H1 (cell line): ENCODE results near the gene SLC11A1. TPM values are rescaled to one million over a fixed set of nuclear protein-coding genes. Genes with fewer than 3 reads are reported as not detected.

ENCODE experiments used
- CTCF ChIA-PET: fragments of 300-600 bp; sonication (Branson Sonifier 250); formaldehyde crosslinking; loops from one replicate; lab custom pipeline; 2021; ENCODE audit not compliant: partially characterized antibody; lab: Charles Lee
- POLR2A ChIA-PET: fragments of 300-600 bp; sonication (Branson Sonifier 250); formaldehyde crosslinking; loops from one replicate; lab custom pipeline; 2021; ENCODE audit warnings: inconsistent platforms; ENCODE audit not compliant: partially characterized antibody; lab: Charles Lee
- DNase-seq, 2 experiments: peaks; one replicate each; pipeline versions ENCODE4 v3.0.0 to v3.0.0-alpha.2; 2010 to 2022; ENCODE audit warnings: low spot score in 2 of 2, low read depth in 1 of 2, mixed read lengths in 1 of 2
- FAIRE-seq: peaks from 2 replicates; lab custom pipeline; 2011; peaks lifted over from hg19 to GRCh38; lab: Jason Lieb, UNC
- H2AFZ ChIP-seq: 2 replicates; pipeline ENCODE4 v1.8.1; 2012; ENCODE audit warnings: low read length, inconsistent platforms
- H2AK5ac ChIP-seq: 2 replicates; pipeline ENCODE4 v1.6.1; 2013; ENCODE audit warnings: low read depth, low read length
- H2BK120ac ChIP-seq: replicated peaks from 2 replicates; pipeline ENCODE3; 2013; ENCODE audit warnings: low read depth, low read length, inconsistent platforms
- H2BK12ac ChIP-seq: 2 replicates; pipeline ENCODE4 v1.6.1; 2013; ENCODE audit warnings: low read depth, low read length
- H2BK15ac ChIP-seq: 2 replicates; pipeline ENCODE4 v1.6.1; 2013; ENCODE audit warnings: low read length
- H2BK20ac ChIP-seq: 2 replicates; pipeline ENCODE4 v1.6.1; 2013; ENCODE audit warnings: low read length
- H2BK5ac ChIP-seq: 2 replicates; pipeline ENCODE4 v1.6.1; 2013; ENCODE audit warnings: low read depth, low read length
- H3K14ac ChIP-seq: 2 replicates; pipeline ENCODE4 v1.6.1; 2013; ENCODE audit warnings: inconsistent platforms; ENCODE audit not compliant: insufficient read length
- H3K18ac ChIP-seq: 2 replicates; pipeline ENCODE4 v1.6.1; 2013; ENCODE audit warnings: low read length; ENCODE audit errors: extremely low read depth
- H3K23ac ChIP-seq: 2 replicates; pipeline ENCODE4 v1.6.1; 2013; ENCODE audit warnings: inconsistent platforms; ENCODE audit not compliant: insufficient read length
- H3K23me2 ChIP-seq: 2 replicates; pipeline ENCODE4 v1.6.1; 2013; ENCODE audit warnings: low read depth, low read length
- H3K27ac ChIP-seq: 2 replicates; pipeline ENCODE4 v1.6.1; 2011; ENCODE audit warnings: low read depth, low read length, inconsistent platforms
- H3K27me3 ChIP-seq, 4 experiments: replicated peaks in 1 of 4; 1 replicate in 1 of 4; 2 replicates in 3 of 4; pipeline versions ENCODE4 v1.6.1 to v1.8.1; 2011 to 2013; ENCODE audit warnings: low read length in 3 of 4, mild to moderate bottlenecking in 3 of 4, inconsistent platforms in 2 of 4, mixed read lengths in 2 of 4, moderate library complexity in 1 of 4; ENCODE audit not compliant: control insufficient read depth in 3 of 4, insufficient read depth in 3 of 4; ENCODE audit errors: extremely low read depth in 1 of 4
- H3K36me3 ChIP-seq, 4 experiments: 2 replicates each; pipeline versions ENCODE4 v1.6.1 to v1.8.1; 2011 to 2013; ENCODE audit warnings: mild to moderate bottlenecking in 4 of 4, low read length in 3 of 4, moderate library complexity in 2 of 4, control low read depth in 1 of 4, inconsistent platforms in 1 of 4; ENCODE audit not compliant: insufficient read depth in 4 of 4, control insufficient read depth in 2 of 4
- H3K4ac ChIP-seq: replicated peaks from 2 replicates; pipeline ENCODE3; 2013; ENCODE audit warnings: low read length, low read depth, mixed read lengths, inconsistent platforms; ENCODE audit not compliant: insufficient read length
- H3K4me1 ChIP-seq, 4 experiments: replicated peaks in 1 of 4; 1 replicate in 1 of 4; 2 replicates in 3 of 4; pipeline versions ENCODE4 v1.6.1 to v1.8.1; 2011 to 2013; ENCODE audit warnings: low read length in 3 of 4, inconsistent platforms in 2 of 4, mixed read lengths in 1 of 4; ENCODE audit not compliant: insufficient read depth in 4 of 4, control insufficient read depth in 3 of 4
- H3K4me2 ChIP-seq, 2 experiments: 2 replicates each; pipeline versions ENCODE4 v1.6.1 to v1.8.1; 2011 to 2013; ENCODE audit warnings: low read depth in 2 of 2, low read length in 2 of 2, control low read depth in 1 of 2, inconsistent platforms in 1 of 2, mild to moderate bottlenecking in 1 of 2; ENCODE audit not compliant: insufficient read depth in 1 of 2
- H3K4me3 ChIP-seq, 4 experiments: fragments of 200-600, 300-600 bp in 1 of 4; sonication (generic), shearing (Covaris generic), sonication (Bioruptor Twin) in 1 of 4; 2 replicates each; pipeline versions ENCODE4 v1.5.1 to v1.8.1; 2011 to 2016; ENCODE audit warnings: low read length in 4 of 4, low read depth in 3 of 4, control low read depth in 2 of 4, inconsistent platforms in 2 of 4, mild to moderate bottlenecking in 2 of 4, mixed read lengths in 1 of 4, moderate library complexity in 1 of 4; ENCODE audit not compliant: insufficient read depth in 2 of 4; ENCODE audit errors: extremely low read depth in 1 of 4
- H3K56ac ChIP-seq: replicated peaks from 2 replicates; pipeline ENCODE3; 2013; ENCODE audit warnings: low read depth, mild to moderate bottlenecking, mixed read lengths, low read length, inconsistent platforms; ENCODE audit not compliant: insufficient read length
- H3K79me1 ChIP-seq: 2 replicates; pipeline ENCODE4 v1.6.1; 2013; ENCODE audit warnings: low read depth, low read length, control low read depth
- H3K79me2 ChIP-seq, 2 experiments: 2 replicates each; pipeline versions ENCODE4 v1.6.1 to v1.8.1; 2012 to 2013; ENCODE audit warnings: low read length in 2 of 2, mild to moderate bottlenecking in 2 of 2, inconsistent platforms in 1 of 2; ENCODE audit not compliant: insufficient read depth in 2 of 2, control insufficient read depth in 1 of 2
- H3K9ac ChIP-seq, 4 experiments: replicated peaks in 1 of 4; 1 replicate in 1 of 4; 2 replicates in 3 of 4; pipeline versions ENCODE4 v1.6.1 to v1.8.1; 2011 to 2013; ENCODE audit warnings: low read depth in 3 of 4, low read length in 3 of 4, control low read depth in 2 of 4, mild to moderate bottlenecking in 2 of 4, moderate library complexity in 2 of 4, inconsistent platforms in 1 of 4; ENCODE audit errors: extremely low read depth in 1 of 4
- H3K9me3 ChIP-seq, 2 experiments: 2 replicates each; pipeline versions ENCODE4 v1.6.1 to v1.8.1; 2012 to 2013; ENCODE audit warnings: mild to moderate bottlenecking in 2 of 2, moderate library complexity in 2 of 2, control low read depth in 1 of 2, inconsistent platforms in 1 of 2, low read depth in 1 of 2, low read length in 1 of 2, mixed read lengths in 1 of 2; ENCODE audit not compliant: insufficient read depth in 2 of 2
- H4K20me1 ChIP-seq, 2 experiments: replicated peaks in 1 of 2; 2 replicates each; pipeline versions ENCODE3 to v1.8.1; 2011 to 2013; ENCODE audit warnings: inconsistent platforms in 2 of 2, low read length in 2 of 2, mild to moderate bottlenecking in 1 of 2; ENCODE audit not compliant: insufficient read depth in 2 of 2, control insufficient read depth in 1 of 2
- H4K5ac ChIP-seq: 2 replicates; pipeline ENCODE4 v1.6.1; 2013; ENCODE audit warnings: low read length, low read depth, mixed read lengths, inconsistent platforms; ENCODE audit not compliant: insufficient read length
- H4K8ac ChIP-seq: 2 replicates; pipeline ENCODE4 v1.8.0; 2013; ENCODE audit warnings: mild to moderate bottlenecking, moderate library complexity, low read length, inconsistent platforms; ENCODE audit not compliant: insufficient read depth; ENCODE audit errors: extremely low read depth
- H4K91ac ChIP-seq: replicated peaks from 2 replicates; pipeline ENCODE3; 2013; ENCODE audit warnings: low read length, mixed read lengths, inconsistent platforms; ENCODE audit not compliant: insufficient read length
- ASH2L ChIP-seq: fragments of 200-600, 300-600 bp; sonication (generic); IDR thresholded peaks from one replicate; pipeline ENCODE4 v1.7.1; 2017; ENCODE audit warnings: low read length
- CBX8 ChIP-seq: fragments of 300-800, 300-1000 bp; sonication (generic); IDR thresholded peaks from 2 replicates; pipeline ENCODE4 v1.7.1; 2016; ENCODE audit warnings: low read depth, low read length, borderline replicate concordance
- JUN ChIP-seq: IDR thresholded peaks from 2 replicates; pipeline ENCODE4 v1.6.1; 2011; ENCODE audit warnings: low read depth, mild to moderate bottlenecking, improper control_type of control experiment, low read length
- POLR2A ChIP-seq, 2 experiments: IDR thresholded peaks; 1 replicate in 1 of 2; 2 replicates in 1 of 2; pipeline ENCODE4 v1.6.1; 2011; ENCODE audit warnings: low read depth in 2 of 2, low read length in 2 of 2, mild to moderate bottlenecking in 2 of 2; ENCODE audit errors: control extremely low read depth in 1 of 2
- SAP30 ChIP-seq: fragments of 300-600 bp; sonication (generic); IDR thresholded peaks from 2 replicates; pipeline ENCODE4 v1.7.1; 2012; ENCODE audit warnings: low read length, moderate library complexity, mild to moderate bottlenecking, inconsistent platforms; ENCODE audit not compliant: insufficient read depth, insufficient replicate concordance
- WGBS, 2 experiments: shearing (Covaris generic) in 1 of 2; methylation state at CpG; one replicate each; pipeline versions ENCODE4 v1.1.6 to v1.1.7; 2013 to 2015; ENCODE audit warnings: low lambda C conversion rate in 2 of 2, mixed read lengths in 2 of 2, inconsistent platforms in 1 of 2, low coverage in 1 of 2, missing lambda C conversion rate in 1 of 2; ENCODE audit not compliant: insufficient replicate concordance in 2 of 2, insufficient coverage in 1 of 2, insufficient read length in 1 of 2; ENCODE audit errors: extremely low coverage in 1 of 2, missing lambda C conversion rate in 1 of 2; 5-methylcytosine and 5-hydroxymethylcytosine counted together
- polyA plus RNA-seq, 7 experiments: library from polyadenylated mRNA; depleted of rRNA in 3 of 7; stranded (reverse) in 5 of 7; unstranded in 2 of 7; fragments of >200 nt in 5 of 7; fragments of 200-250 nt in 2 of 7; gene quantifications; 1 replicate in 5 of 7; 2 replicates in 1 of 7; 4 replicates in 1 of 7; pipeline versions ENCODE4 v1.2.1 to v1.2.3, GENCODE V29; 2011 to 2013; ENCODE audit warnings: missing spikeins in 2 of 7, mixed read lengths in 2 of 7
- total RNA-seq: library from RNA; stranded (reverse); fragmentation: NEBNext Ultra II Directional; extraction: Animal tissue kit (Norgen Biotek cat#: 25700); gene quantifications from 2 replicates; pipeline ENCODE4 v1.2.1, GENCODE V29; 2021

The SLC11A1 gene
- total and polyA plus RNA-seq, 2 of the 8 experiments (the other 6 are each of a cell fraction or from before 2014, with no cell fraction given) = 0.20 to 0.43 TPM

- FAIRE-seq (no peak), DNase-seq (no peak)
- Histone ChIP-seq H3K9ac (no peak overlapping the region), H2BK5ac (no peak overlapping the region), H2AK5ac (no peak overlapping the region), H3K27ac (no peak overlapping the region), H3K18ac (no peak overlapping the region), H2BK120ac (no peak overlapping the region), H3K4ac (no peak overlapping the region), H3K4me1 (peaks cover 0 to 13% (median 6%) of the 10 kb centered on the region in 4 experiments; a peak in 6 of 7 replicates), H3K23ac (no peak overlapping the region), H3K27me3 (no peaks in the 10 kb centered on the region), H3K23me2 (no peaks in the 10 kb centered on the region), H3K4me2 (no peak overlapping the region), H2BK15ac (no peak overlapping the region), H3K36me3 (no peaks in the 10 kb centered on the region), H4K91ac (no peak overlapping the region), H2BK20ac (no peak overlapping the region), H4K20me1 (no peaks in the 10 kb centered on the region), H3K4me3 (no peak overlapping the region), H4K8ac (no peak overlapping the region), H2AFZ (no peak overlapping the region), H3K79me2 (no peaks in the 10 kb centered on the region), H3K9me3 (no peaks in the 10 kb centered on the region), H3K79me1 (no peaks in the 10 kb centered on the region), H3K14ac (no peak overlapping the region), H3K56ac (no peak overlapping the region), H4K5ac (no peak overlapping the region), H2BK12ac (no peak overlapping the region)
- POLR2A ChIA-PET = no interaction called here
- 88% methylated on average over 20 of the region's 20 CpGs; no CpG with 5 or more reads in 1 of the 2 experiments for WGBS, 2 experiments
- TF ChIP-seq CBX8 = no peak
- no peak for TF ChIP-seq POLR2A (IDR thresholded peaks at IDR 0.05; ENCODE audit: control extremely low read depth in 1 of 2, low read depth in 2 of 2, low read length in 2 of 2)
- TF ChIP-seq SAP30 = no peak
- no peak for TF ChIP-seq JUN
- TF ChIP-seq ASH2L = no peak
- CTCF ChIA-PET = interaction anchor here (0.6 to 11.9 kb wide), 17 partner anchors 10 to 1645 kb away, joined by 3 to 192 read pairs (median 18); partner anchors contain the start of genes AAMP and PNKD
These were observed 27.1 kb upstream of the SLC11A1 start for GRCh38 chr2:218354850-218355443.
